Measurements from ENCODE around the gene ZNF503.

The ZNF503 gene

DNA sequence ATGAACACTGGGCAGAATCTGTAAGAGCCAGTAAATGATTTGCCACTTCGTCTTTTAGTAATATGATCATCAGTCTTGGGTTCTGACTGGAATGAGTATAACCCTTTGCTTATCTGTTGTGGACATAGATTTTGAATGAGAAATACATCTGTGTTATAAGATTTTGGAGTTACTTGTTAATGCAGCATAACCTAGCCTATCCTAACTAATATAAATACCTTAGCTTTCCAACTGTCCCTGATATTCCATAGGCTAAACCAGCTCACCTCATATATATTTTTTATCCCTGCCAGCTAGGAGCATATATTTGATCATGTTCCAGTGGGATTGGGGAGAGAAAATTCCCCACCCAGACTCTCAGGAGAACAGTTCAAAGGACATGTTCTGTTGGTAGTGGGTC, 44.9 kb upstream of the ZNF503 start:
- H2AFZ ChIP-seq (ENCODE audit: low read length): no peak overlapping the region
- H3K4me3 ChIP-seq (ENCODE audit: low read length, poor library complexity, severe bottlenecking): no peak overlapping the region
- H3K9ac ChIP-seq (ENCODE audit: low read depth, low read length, poor library complexity, severe bottlenecking): no peak overlapping the region
- peaks cover 16% of the 10 kb centered on the region; the same call in 1 of the 2 replicates for H3K9me3 ChIP-seq (ENCODE audit: insufficient read depth, low read depth, low read length)
- TF ChIP-seq, protein P1, sequence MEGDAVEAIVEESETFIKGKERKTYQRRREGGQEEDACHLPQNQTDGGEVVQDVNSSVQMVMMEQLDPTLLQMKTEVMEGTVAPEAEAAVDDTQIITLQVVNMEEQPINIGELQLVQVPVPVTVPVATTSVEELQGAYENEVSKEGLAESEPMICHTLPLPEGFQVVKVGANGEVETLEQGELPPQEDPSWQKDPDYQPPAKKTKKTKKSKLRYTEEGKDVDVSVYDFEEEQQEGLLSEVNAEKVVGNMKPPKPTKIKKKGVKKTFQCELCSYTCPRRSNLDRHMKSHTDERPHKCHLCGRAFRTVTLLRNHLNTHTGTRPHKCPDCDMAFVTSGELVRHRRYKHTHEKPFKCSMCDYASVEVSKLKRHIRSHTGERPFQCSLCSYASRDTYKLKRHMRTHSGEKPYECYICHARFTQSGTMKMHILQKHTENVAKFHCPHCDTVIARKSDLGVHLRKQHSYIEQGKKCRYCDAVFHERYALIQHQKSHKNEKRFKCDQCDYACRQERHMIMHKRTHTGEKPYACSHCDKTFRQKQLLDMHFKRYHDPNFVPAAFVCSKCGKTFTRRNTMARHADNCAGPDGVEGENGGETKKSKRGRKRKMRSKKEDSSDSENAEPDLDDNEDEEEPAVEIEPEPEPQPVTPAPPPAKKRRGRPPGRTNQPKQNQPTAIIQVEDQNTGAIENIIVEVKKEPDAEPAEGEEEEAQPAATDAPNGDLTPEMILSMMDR (conservative IDR thresholded peaks at IDR 0.05; ENCODE audit: low read length): no peak
- no peak for TF ChIP-seq EZH2phosphoT487 (IDR thresholded peaks at IDR 0.05; ENCODE audit: borderline replicate concordance)
- no peaks in the 10 kb centered on the region for H3K27me3 ChIP-seq (ENCODE audit: insufficient read depth, low read length, poor library complexity, severe bottlenecking)
- no peaks in the 10 kb centered on the region for H3K4me1 ChIP-seq (ENCODE audit: insufficient read depth, low read length, poor library complexity, severe bottlenecking)
- no peaks in the 10 kb centered on the region for H3K36me3 ChIP-seq (ENCODE audit: insufficient read depth, low read length)
- no peaks in the 10 kb centered on the region for H3K9me2 ChIP-seq (replicated peaks; ENCODE audit: low read depth, low read length)
- H3K4me2 ChIP-seq (ENCODE audit: low read depth, low read length, poor library complexity, severe bottlenecking): no peak overlapping the region
- H3F3A ChIP-seq (ENCODE audit: low read depth): no peaks in the 10 kb centered on the region
- H4K20me1 ChIP-seq (ENCODE audit: insufficient read depth, low read length, poor library complexity, severe bottlenecking): no peaks in the 10 kb centered on the region
- H3K79me2 ChIP-seq (ENCODE audit: insufficient read depth, low read length): no peaks in the 10 kb centered on the region

DNA sequence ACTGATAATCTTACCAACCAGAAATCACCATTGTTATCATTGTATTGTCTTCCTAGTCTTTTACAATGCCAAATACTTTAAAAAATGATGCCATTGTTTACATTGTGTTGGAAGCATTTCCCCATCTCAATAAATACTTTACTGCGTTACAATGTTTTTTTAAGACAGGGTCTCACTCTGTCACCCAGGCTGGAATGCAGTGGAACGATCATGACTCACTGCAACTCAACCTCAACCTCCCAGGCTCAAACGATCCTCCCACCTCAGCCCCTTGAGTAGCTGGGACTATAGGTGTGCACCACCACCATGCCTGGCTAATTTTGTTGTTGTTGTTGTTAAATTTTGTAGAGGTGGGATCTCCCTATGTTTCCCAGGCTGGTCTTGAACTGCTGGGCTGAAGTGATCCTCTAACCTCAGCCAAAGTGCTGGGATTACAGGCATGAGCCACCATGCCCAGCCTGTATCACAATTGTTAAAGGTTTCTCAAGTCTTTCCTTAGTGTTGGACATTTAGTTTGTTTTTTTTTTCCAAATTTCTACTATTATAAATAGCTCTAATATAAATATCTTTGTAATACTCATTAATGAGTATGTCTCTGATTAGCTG, 43.3 kb upstream of the ZNF503 start:
- no peaks in the 10 kb centered on the region for H3K9me2 ChIP-seq (replicated peaks; ENCODE audit: low read depth, low read length)
- no peak overlapping the region for H3K9ac ChIP-seq (ENCODE audit: low read depth, low read length, poor library complexity, severe bottlenecking)
- H3K79me2 ChIP-seq (ENCODE audit: insufficient read depth, low read length): no peaks in the 10 kb centered on the region
- H3K4me1 ChIP-seq (ENCODE audit: insufficient read depth, low read length, poor library complexity, severe bottlenecking): no peaks in the 10 kb centered on the region
- no peak overlapping the region for H2AFZ ChIP-seq (ENCODE audit: low read length)
- H3F3A ChIP-seq (ENCODE audit: low read depth): no peaks in the 10 kb centered on the region
- H3K4me2 ChIP-seq (ENCODE audit: low read depth, low read length, poor library complexity, severe bottlenecking): no peak overlapping the region
- peaks cover 16% of the 10 kb centered on the region; the same call in 1 of the 2 replicates for H3K9me3 ChIP-seq (ENCODE audit: insufficient read depth, low read depth, low read length)
- H4K20me1 ChIP-seq (ENCODE audit: insufficient read depth, low read length, poor library complexity, severe bottlenecking): no peaks in the 10 kb centered on the region
- no peak for TF ChIP-seq EZH2phosphoT487 (IDR thresholded peaks at IDR 0.05; ENCODE audit: borderline replicate concordance)
- TF ChIP-seq, protein P1 (conservative IDR thresholded peaks at IDR 0.05; ENCODE audit: low read length): no peak
- H3K27me3 ChIP-seq (ENCODE audit: insufficient read depth, low read length, poor library complexity, severe bottlenecking): no peaks in the 10 kb centered on the region
- H3K36me3 ChIP-seq (ENCODE audit: insufficient read depth, low read length): no peaks in the 10 kb centered on the region
- H3K4me3 ChIP-seq (ENCODE audit: low read length, poor library complexity, severe bottlenecking): no peak overlapping the region

DNA sequence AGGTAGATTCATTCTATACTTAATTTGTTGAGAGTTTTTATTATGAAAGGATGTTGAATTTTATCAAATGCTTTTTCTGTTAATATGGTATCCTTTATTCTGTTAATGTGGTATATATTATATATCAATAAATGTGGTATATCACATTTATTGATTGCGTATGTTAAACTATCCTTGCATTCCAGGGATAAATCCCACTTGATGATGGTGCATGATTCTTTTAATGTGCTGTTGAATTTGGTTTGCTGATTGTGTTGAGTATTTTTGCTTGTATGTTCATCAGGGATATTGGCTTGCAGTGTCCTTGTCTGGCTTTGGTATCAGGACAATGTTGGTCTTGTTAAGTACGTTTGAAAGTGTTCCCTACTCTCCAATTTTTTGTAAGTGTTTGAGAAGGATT, 41.8 kb upstream of the ZNF503 start:
- Histone ChIP-seq H3K4me2 (ENCODE audit: low read depth, low read length, poor library complexity, severe bottlenecking) (no peak overlapping the region), H2AFZ (ENCODE audit: low read length) (no peak overlapping the region), H3F3A (ENCODE audit: low read depth) (no peaks in the 10 kb centered on the region), H3K27me3 (ENCODE audit: insufficient read depth, low read length, poor library complexity, severe bottlenecking) (no peaks in the 10 kb centered on the region), H3K9me2 (replicated peaks; ENCODE audit: low read depth, low read length) (no peaks in the 10 kb centered on the region), H3K79me2 (ENCODE audit: insufficient read depth, low read length) (no peaks in the 10 kb centered on the region), H3K4me1 (ENCODE audit: insufficient read depth, low read length, poor library complexity, severe bottlenecking) (no peaks in the 10 kb centered on the region), H3K9ac (ENCODE audit: low read depth, low read length, poor library complexity, severe bottlenecking) (no peak overlapping the region), H3K9me3 (ENCODE audit: insufficient read depth, low read depth, low read length) (peaks cover 16% of the 10 kb centered on the region; the same call in 1 of the 2 replicates), H4K20me1 (ENCODE audit: insufficient read depth, low read length, poor library complexity, severe bottlenecking) (no peaks in the 10 kb centered on the region), H3K36me3 (ENCODE audit: insufficient read depth, low read length) (no peaks in the 10 kb centered on the region), H3K4me3 (ENCODE audit: low read length, poor library complexity, severe bottlenecking) (no peak overlapping the region)
- TF ChIP-seq EZH2phosphoT487 (IDR thresholded peaks at IDR 0.05; ENCODE audit: borderline replicate concordance): no peak
- TF ChIP-seq, protein P1 (conservative IDR thresholded peaks at IDR 0.05; ENCODE audit: low read length): no peak
